Right kidney (tissue), 1 donor: ENCODE data around the gene RIPOR3.
"Not testable (repeated sequence)": the region's sequence is repeated elsewhere in the genome, so short reads cannot be mapped to it uniquely, and the experiment has no call there.

ENCODE experiments used
- DNase-seq: peaks from one replicate; pipeline ENCODE4 v3.0.0-alpha.2; 2016

RIPOR3 gene

GRCh38 chr20:50572938-50573777 lies 118.2 kb downstream of the RIPOR3 start:
- DNase-seq = no peak

GRCh38 chr20:50571466-50571865 lies 119.9 kb downstream of the RIPOR3 start:
- no peak for DNase-seq

- no peak for DNase-seq
Observed at GRCh38 chr20:50569864-50570836, 121.2 kb downstream of the RIPOR3 start.

DNA sequence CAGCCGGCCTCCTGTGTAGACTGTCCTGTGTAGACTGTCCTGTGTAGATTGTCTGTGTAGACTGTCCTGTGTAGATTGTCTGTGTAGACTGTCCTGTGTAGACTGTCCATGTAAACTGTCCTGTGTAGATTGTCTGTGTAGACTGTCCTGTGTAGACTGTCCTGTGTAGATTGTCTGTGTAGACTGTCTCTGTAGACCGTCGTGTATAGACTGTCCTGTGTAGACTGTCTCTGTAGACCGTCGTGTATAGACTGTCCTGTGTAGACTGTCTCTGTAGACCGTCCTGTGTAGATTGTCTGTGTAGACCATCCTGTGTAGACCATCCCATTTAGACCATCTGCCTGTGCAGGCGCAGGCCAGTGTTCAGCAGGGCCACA lies 121.9 kb downstream of the RIPOR3 start:
- not testable (repeated sequence) for DNase-seq

GRCh38 chr20:50568549-50568942 lies 122.8 kb downstream of the RIPOR3 start:
- no peak for DNase-seq

- DNase-seq = no peak
Observed at GRCh38 chr20:50567860-50568548, 123.3 kb downstream of the RIPOR3 start.

DNA sequence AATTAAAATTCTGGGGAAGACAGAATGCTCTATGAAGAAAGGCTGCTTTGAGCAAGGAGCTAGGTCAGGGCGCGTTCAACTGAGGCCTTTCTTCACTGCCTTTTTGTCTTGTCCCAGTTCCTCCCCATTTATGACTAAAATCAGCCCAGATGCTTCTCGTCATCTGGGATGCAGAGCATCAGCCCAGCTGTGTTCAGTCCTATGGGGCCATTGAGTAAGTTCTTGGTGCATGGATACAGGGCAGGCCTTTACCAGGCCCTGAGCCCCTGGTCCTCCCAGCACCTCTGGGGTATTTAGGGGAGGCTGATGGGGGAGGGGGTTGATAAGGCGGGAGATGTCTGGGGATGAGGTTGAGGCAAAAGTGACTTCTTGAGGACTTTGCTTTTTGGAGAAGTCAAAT lies 125.5 kb downstream of the RIPOR3 start:
- DNase-seq = no peak

DNA sequence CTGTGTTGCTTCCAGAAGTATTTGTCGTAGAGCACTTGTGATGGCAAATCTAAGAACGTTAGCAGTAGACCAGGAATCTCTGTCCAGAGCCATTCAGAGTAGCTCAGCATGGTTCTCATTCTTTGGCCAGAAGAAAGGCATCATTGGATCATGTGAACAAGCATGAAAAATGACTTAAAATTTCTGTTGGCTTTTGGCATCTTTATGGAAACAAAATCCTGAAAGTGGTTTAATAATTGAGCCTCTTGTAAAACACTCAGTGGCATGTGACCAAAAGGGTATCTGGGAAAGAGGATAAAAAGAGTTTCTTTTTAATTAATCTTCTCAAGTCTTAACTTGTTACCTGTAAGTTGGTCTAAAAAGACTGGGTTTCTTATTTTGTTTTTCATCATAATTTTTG lies 126.0 kb downstream of the RIPOR3 start:
- DNase-seq = no peak

GRCh38 chr20:50563133-50563944 lies 128.0 kb downstream of the RIPOR3 start:
- no peak for DNase-seq

GRCh38 chr20:50562262-50562701 lies 129.1 kb downstream of the RIPOR3 start:
- DNase-seq = no peak

GRCh38 chr20:50561379-50562078 lies 129.8 kb downstream of the RIPOR3 start:
- DNase-seq = no peak

DNA sequence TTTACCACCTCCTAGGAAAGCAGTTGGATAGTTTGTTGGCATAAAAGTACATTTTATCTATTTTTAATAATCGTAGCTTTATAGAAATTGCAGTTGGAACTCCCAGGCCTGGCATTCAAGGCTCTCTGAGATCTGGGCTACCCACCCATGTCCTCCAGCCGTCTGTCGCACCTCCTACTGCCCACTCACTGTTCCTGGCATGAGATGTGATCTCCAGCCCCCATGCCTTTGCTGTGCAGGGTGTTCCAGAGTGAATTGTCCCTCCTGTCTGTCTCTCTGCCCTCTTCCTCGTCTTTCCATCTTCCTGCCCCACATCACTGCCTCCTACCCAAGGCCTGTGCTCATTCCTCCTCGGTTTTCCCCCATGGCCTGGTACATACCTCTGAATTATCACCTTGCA lies 130.5 kb downstream of the RIPOR3 start:
- no peak for DNase-seq

DNA sequence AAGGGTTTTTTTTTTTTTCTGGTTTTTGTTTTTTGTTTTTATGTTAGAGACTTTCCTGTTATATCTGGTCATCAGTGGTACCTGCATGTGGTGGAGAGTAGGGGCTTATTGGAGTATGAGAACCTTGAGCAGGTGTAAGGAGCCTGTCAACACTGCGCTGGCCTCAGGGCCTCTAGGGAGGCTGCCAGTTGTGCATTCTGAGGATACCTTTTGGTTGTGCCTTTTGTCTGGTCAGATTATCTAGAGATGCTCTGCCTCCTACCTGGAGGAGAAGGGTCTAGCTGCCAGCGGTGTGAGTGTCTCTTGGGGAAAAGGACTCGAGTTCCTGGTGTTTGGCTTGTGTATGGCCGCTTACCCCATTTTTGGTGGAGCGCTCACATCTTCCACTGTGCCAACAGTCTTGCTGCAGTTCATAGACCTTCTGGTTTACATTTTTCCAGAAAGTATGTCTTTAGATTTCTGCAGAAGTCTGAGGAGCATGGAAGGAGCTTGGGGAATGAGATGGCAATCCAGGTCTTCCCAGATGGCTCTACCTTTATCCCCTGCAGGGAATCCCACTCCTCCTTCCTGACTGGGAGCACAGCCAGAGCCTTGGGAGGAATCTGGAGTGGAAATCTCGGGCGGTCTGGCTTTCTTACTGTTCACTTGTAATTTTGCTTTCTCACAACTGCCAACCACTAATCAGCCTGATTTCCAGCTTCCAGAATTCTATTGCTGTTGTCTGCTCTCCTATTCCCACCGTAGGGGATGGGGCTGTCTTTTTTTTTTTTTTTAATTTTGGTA lies 131.3 kb downstream of the RIPOR3 start:
- no peak for DNase-seq

- no peak for DNase-seq
Observed at GRCh38 chr20:50559149-50559548, 132.2 kb downstream of the RIPOR3 start.

- DNase-seq = no peak
Observed at GRCh38 chr20:50558483-50558925, 132.8 kb downstream of the RIPOR3 start.

DNA sequence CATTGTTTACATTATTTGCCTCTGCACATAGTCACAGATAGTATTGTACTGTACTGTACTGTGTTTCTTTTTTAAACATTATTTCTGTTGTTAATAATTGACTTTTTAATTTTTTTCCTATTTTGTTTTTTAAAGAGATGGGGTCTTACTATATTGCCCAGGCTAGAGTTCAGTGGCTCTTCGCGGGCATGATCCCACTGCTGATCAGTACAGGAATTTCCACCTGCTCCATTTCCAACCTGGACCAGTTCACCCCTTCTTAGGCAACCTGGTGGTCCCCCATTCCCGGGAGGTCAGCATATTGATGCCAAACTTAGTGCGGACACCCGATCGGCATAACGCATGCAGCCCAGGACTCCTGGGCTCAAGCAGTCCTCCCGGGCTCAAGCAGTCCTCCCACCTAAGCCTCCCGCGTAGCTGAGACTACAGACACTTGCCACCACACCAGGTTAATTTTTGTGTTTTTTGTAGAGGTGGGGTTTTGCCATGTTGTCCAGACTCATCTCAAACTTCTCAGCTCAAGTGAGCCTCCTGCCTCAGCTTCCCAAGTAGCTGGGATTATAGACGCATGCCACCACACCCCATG lies 133.7 kb downstream of the RIPOR3 start:
- DNase-seq = no peak

DNA sequence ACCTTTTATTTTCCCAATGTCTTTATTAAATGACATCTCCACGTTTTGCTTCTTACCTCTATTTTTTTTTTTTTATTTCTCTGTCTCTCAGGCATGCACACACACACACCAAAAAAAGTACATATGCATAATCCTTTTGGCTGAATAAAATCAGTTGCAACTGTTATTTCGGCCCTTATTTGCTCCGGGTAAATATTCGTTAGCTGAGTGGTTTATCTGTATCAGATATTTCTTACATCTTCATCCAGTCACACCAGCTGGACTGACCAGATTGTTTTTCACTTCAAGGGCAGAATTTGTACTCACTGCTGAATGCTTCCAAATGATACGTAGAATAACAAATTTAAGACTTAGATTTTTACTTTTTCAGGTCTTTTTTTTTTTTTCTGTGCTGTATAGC lies 135.7 kb downstream of the RIPOR3 start:
- no peak for DNase-seq

- no peak for DNase-seq
Observed at GRCh38 chr20:50554694-50555579, 136.4 kb downstream of the RIPOR3 start.

DNA sequence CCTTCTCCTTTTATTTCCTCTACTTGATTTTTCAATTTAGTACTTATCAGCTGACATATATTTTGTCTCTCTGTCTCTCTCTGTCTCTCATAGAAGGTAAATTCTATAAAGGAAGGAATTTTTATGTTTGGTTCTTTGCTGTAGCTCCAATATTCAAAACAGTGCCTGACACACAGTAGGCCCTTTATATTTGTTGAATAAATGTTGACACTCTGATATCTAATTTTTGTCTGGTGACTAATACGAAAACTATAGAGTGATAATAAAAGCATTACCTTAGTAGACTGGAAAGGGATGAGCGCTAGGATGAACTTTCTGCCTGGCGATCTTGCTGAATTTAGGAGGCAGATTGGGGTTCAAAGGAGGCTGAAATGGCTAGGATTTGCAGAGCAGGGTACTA lies 138.4 kb downstream of the RIPOR3 start:
- no peak for DNase-seq
